ENCODE data around the gene PRELID1.

PRELID1 gene

DNA sequence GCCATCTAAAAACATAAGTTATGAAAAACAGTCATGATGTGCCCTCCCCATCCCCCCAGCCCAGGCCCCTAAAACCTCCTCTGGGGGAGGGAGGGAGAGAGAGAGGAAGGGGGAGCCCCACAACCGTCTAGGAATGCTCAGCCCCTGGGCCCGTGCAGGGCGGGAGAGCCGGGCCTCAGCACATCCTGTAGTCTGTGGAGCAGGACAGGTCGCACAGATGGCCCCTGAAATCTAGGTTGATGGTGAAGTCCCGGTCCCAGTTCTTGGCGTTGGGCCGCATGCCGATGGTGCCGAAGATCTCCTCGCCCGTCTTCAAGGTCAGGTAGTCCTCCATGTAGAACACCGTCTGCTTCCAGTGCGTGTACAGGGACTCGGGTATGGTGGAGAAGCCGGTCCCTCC lies 38.2 kb upstream of the PRELID1 start:
- Histone ChIP-seq H3K36me3 (peaks cover 7% of the 10 kb centered on the region), H3K27ac (no peak overlapping the region), H3K4me3 (ENCODE audit: low read depth, low read length) (no peak overlapping the region), H3K27me3 (ENCODE audit: insufficient read depth, low read depth, severe bottlenecking) (no peaks in the 10 kb centered on the region), H3K9me3 (ENCODE audit: severe bottlenecking) (no peaks in the 10 kb centered on the region)
- TF ChIP-seq, protein P1, sequence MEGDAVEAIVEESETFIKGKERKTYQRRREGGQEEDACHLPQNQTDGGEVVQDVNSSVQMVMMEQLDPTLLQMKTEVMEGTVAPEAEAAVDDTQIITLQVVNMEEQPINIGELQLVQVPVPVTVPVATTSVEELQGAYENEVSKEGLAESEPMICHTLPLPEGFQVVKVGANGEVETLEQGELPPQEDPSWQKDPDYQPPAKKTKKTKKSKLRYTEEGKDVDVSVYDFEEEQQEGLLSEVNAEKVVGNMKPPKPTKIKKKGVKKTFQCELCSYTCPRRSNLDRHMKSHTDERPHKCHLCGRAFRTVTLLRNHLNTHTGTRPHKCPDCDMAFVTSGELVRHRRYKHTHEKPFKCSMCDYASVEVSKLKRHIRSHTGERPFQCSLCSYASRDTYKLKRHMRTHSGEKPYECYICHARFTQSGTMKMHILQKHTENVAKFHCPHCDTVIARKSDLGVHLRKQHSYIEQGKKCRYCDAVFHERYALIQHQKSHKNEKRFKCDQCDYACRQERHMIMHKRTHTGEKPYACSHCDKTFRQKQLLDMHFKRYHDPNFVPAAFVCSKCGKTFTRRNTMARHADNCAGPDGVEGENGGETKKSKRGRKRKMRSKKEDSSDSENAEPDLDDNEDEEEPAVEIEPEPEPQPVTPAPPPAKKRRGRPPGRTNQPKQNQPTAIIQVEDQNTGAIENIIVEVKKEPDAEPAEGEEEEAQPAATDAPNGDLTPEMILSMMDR (IDR thresholded peaks at IDR 0.05; ENCODE audit: low read depth, low read length): no peak
- DNase-seq: no peak

DNA sequence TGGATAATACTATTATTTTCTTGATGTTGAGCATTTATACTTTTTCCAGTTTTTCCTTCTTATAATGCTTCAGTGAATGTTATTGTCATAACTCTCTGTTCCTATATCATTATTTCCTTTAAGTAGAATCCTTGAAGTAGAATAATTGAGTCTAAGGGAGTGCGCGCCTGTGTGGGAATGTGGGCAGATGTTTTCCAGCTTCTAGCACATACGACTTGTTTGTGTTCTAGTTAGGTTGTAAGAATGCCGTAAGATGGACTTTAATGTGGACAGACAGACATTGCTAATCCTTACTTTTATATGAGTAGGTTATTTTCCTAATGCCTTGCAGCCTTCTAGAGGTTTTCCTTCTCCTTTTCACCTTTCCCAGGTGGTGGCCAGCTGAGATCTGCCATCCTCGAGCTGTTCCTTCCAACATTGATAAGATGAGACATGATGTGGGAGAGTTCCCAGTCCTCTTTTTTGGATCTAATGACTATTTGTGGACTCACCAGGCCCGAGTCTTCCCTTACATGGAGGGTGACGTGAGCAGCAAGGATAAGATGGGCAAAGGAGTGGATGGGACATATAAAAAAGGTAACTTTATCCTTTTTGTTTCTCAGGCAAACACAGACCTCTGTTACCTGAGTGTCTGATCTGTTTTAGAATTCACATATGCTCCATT lies 34.2 kb upstream of the PRELID1 start:
- no peaks in the 10 kb centered on the region for H3K27me3 ChIP-seq (ENCODE audit: insufficient read depth, low read depth, severe bottlenecking)
- no peak for DNase-seq
- TF ChIP-seq, protein P1 (IDR thresholded peaks at IDR 0.05; ENCODE audit: low read depth, low read length): no peak
- H3K27ac ChIP-seq: no peak overlapping the region
- H3K4me3 ChIP-seq (ENCODE audit: low read depth, low read length): no peak overlapping the region
- no peaks in the 10 kb centered on the region for H3K9me3 ChIP-seq (ENCODE audit: severe bottlenecking)
- peaks cover 7% of the 10 kb centered on the region for H3K36me3 ChIP-seq

DNA sequence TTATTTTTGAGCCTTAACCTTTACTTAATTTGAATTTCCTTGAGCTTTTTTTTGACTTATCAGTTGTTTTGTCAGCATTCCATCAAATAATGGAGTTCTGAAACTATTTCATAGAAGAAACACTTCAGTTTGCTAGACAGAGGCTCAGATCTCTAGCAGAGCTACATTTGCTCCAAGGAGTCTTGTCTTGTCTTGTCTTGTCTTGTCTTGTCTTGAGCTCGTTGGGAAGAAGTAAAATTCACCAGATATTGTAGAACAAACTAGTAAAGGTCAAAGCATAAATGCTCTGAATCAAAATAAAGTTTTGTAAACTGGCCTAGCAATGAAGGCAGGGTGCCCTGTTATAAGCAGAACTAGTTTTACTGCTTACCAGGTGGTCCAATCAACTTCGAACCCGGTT lies 33.6 kb upstream of the PRELID1 start:
- H3K36me3 ChIP-seq: peaks cover 7% of the 10 kb centered on the region
- no peak for DNase-seq
- TF ChIP-seq, protein P1 (IDR thresholded peaks at IDR 0.05; ENCODE audit: low read depth, low read length): no peak
- H3K27me3 ChIP-seq (ENCODE audit: insufficient read depth, low read depth, severe bottlenecking): no peaks in the 10 kb centered on the region
- H3K4me3 ChIP-seq (ENCODE audit: low read depth, low read length): no peak overlapping the region
- H3K27ac ChIP-seq: no peak overlapping the region
- H3K9me3 ChIP-seq (ENCODE audit: severe bottlenecking): no peaks in the 10 kb centered on the region

DNA sequence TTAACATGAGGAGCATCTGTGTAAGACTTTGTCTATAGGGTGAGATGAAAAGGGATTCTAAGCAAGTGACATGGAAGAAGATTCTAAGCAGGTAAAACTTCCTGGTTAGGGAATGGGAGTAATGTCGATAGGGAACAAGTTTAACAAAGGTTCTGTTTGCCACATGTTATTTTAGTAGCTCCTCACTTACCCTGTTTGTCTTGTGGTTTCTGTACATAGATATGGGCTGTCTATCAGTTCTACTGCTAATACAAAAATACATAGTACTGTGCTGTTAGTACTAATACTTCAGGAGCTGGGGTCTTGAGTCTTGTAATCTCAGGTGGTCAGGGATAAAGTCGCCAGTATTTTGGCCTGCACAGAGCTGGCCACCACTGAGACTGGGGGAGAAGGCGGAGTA lies 32.9 kb upstream of the PRELID1 start:
- Histone ChIP-seq H3K27me3 (ENCODE audit: insufficient read depth, low read depth, severe bottlenecking) (no peaks in the 10 kb centered on the region), H3K4me3 (ENCODE audit: low read depth, low read length) (no peak overlapping the region)
- no peak for DNase-seq

DNA sequence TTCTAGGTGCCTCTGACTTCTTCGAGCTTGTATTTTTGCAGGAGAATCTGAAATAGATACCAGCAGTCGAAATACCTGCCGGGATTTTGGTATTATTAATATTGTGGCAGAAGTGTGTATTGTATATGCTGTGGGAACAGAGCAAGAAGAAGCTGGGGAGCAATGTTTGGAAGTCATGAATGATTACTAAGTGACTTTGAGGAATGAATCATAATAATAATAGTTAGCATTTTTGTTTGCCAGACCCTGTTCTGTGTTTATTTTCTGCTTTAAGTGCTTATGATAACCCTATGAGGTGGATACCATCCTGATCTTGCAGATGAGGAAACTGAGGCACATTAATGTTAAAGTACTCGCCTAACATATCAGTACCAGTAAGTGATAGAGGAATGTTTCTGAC lies 32.5 kb upstream of the PRELID1 start:
- TF ChIP-seq, protein P1 (IDR thresholded peaks at IDR 0.05; ENCODE audit: low read depth, low read length): no peak
- Histone ChIP-seq H3K4me3 (ENCODE audit: low read depth, low read length) (no peak overlapping the region), H3K27me3 (ENCODE audit: insufficient read depth, low read depth, severe bottlenecking) (no peaks in the 10 kb centered on the region), H3K27ac (no peak overlapping the region), H3K9me3 (ENCODE audit: severe bottlenecking) (no peaks in the 10 kb centered on the region), H3K36me3 (peaks cover 7% of the 10 kb centered on the region)
- DNase-seq: no peak

More for the DNA sequence above, 32.9 kb upstream of the PRELID1 start:
- Histone ChIP-seq H3K9me3 (ENCODE audit: severe bottlenecking) (no peaks in the 10 kb centered on the region), H3K36me3 (peaks cover 7% of the 10 kb centered on the region), H3K27ac (no peak overlapping the region)
- TF ChIP-seq, protein P1 (IDR thresholded peaks at IDR 0.05; ENCODE audit: low read depth, low read length): no peak

DNA sequence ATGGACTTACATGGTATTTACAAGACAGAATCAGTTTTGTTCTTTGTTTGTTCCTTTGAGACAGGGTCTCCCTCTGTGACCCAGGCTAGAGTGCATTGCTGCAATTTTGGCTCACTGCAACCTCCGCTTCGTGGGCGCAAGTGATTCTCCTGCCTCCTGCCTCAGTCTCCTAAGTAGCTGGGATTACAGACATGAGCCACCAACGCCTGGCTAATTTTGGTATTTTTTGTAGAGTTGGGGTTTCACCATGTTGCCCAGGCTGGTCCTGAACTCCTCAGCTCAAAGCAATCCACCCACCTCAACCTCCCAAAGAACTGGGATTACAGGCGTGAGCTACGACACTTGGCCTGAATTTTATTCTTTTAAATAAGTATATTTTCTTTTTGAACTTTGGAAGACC lies 27.7 kb upstream of the PRELID1 start:
- no peak overlapping the region for H3K4me3 ChIP-seq (ENCODE audit: low read depth, low read length)
- H3K9me3 ChIP-seq (ENCODE audit: severe bottlenecking): no peaks in the 10 kb centered on the region
- no peak for DNase-seq
- H3K36me3 ChIP-seq: peaks cover 4% of the 10 kb centered on the region
- no peaks in the 10 kb centered on the region for H3K27me3 ChIP-seq (ENCODE audit: insufficient read depth, low read depth, severe bottlenecking)
- TF ChIP-seq, protein P1 (IDR thresholded peaks at IDR 0.05; ENCODE audit: low read depth, low read length): no peak
- no peak overlapping the region for H3K27ac ChIP-seq
